Panc1 (cell line): ENCODE measurements around the gene ATP6V1D. TPM values are rescaled to one million over a fixed set of nuclear protein-coding genes. Genes with fewer than 3 reads are reported as not detected.

Source experiments
- ATAC-seq: fragments of 200-7000 bp; cut with Tn5 transposase; 2 replicates; pipeline ENCODE4 v1.9.1; 2020; ENCODE audit warnings: mild to moderate bottlenecking, moderate library complexity
- BruUV-seq: library from RNA; stranded (reverse); fragments of 400-500 nt; replicated peaks from 2 replicates; lab custom pipeline; 2021; lab: Mats Ljungman, UMichigan
- CTCF ChIA-PET: fragments of 300-600 bp; sonication (Branson Sonifier 250); formaldehyde crosslinking; loops from one replicate; lab custom pipeline; 2022; ENCODE audit warnings: antibody characterized with exemption; lab: Charles Lee
- POLR2A ChIA-PET: fragments of 300-600 bp; sonication (Branson Sonifier 250); formaldehyde crosslinking; loops from one replicate; lab custom pipeline; 2022; ENCODE audit warnings: antibody characterized with exemption; lab: Charles Lee
- DNase-seq: peaks from one replicate; pipeline ENCODE4 v3.0.0-alpha.2; 2010; ENCODE audit warnings: low read depth, low spot score
- H3K27ac ChIP-seq: 2 replicates; pipeline ENCODE4 v1.5.1; 2011; ENCODE audit warnings: mild to moderate bottlenecking, low read length, inconsistent platforms
- H3K27me3 ChIP-seq: fragments of 200-500 bp; sonication (Bioruptor generic); 2 replicates; pipeline ENCODE4 v1.6.0; 2014; ENCODE audit warnings: low read length, inconsistent platforms; ENCODE audit not compliant: control insufficient read depth, insufficient read depth
- H3K36me3 ChIP-seq: fragments of 200-500 bp; sonication (Bioruptor generic); 2 replicates; pipeline ENCODE4 v1.5.1; 2014; ENCODE audit warnings: inconsistent platforms, mild to moderate bottlenecking, low read length, moderate library complexity; ENCODE audit not compliant: control insufficient read depth, insufficient read depth
- H3K4me1 ChIP-seq: 2 replicates; pipeline ENCODE4 v1.5.1; 2011; ENCODE audit warnings: inconsistent platforms, mild to moderate bottlenecking, low read length, moderate library complexity; ENCODE audit not compliant: control insufficient read depth, insufficient read depth
- H3K4me3 ChIP-seq, 2 experiments: 2 replicates each; pipeline ENCODE4 v1.5.1; 2011 to 2012; ENCODE audit warnings: low read depth in 2 of 2, low read length in 2 of 2, mild to moderate bottlenecking in 2 of 2, inconsistent platforms in 1 of 2, moderate library complexity in 1 of 2
- H3K9me3 ChIP-seq: fragments of 200-500 bp; sonication (Bioruptor generic); 2 replicates; pipeline ENCODE4 v1.5.1; 2014; ENCODE audit warnings: low read depth, mild to moderate bottlenecking, inconsistent platforms, low read length, moderate library complexity; ENCODE audit not compliant: control insufficient read depth, insufficient read depth
- POLR2AphosphoS5 ChIP-seq: IDR thresholded peaks from 2 replicates; pipeline ENCODE4 v1.6.1; 2012; ENCODE audit warnings: mild to moderate bottlenecking, low read depth, low read length, moderate library complexity
- REST ChIP-seq, 2 experiments: IDR thresholded peaks; 2 replicates each; pipeline ENCODE4 v1.6.1; 2011 to 2012; ENCODE audit warnings: low read depth in 2 of 2, control low read depth in 1 of 2, low read length in 1 of 2, mild to moderate bottlenecking in 1 of 2, moderate library complexity in 1 of 2; ENCODE audit not compliant: insufficient read depth in 1 of 2
- SIN3A ChIP-seq: IDR thresholded peaks from 2 replicates; pipeline ENCODE4 v1.6.1; 2012; ENCODE audit warnings: low read depth, mild to moderate bottlenecking, low read length, moderate library complexity, borderline replicate concordance; ENCODE audit not compliant: insufficient read depth
- TCF7L2 ChIP-seq: IDR thresholded peaks from 2 replicates; pipeline ENCODE4 v1.6.1; 2011; ENCODE audit warnings: mild to moderate bottlenecking, low read depth, low read length, inconsistent platforms
- in situ Hi-C: cut with HindIII; loops from 2 replicates; pipeline ENCODE4 v1.10.0; 2016; ENCODE audit warnings: low sequenced_read_pairs, low pct_unique_long_range_greater_than_20kb
- intact Hi-C: fragments of 100-400 bp; cut with micrococcal nuclease; formaldehyde crosslinking; loops from one replicate; pipeline ENCODE4 v1.10.0; 2022; ENCODE audit not compliant: unreplicated experiment
- total RNA-seq: library from RNA; stranded (reverse); gene quantifications from one replicate; pipeline ENCODE4 v1.2.1, GENCODE V29; 2021; ENCODE audit not compliant: unreplicated experiment
- TF ChIP-seq, protein P1 (sequence below): fragments of 450-650 bp; IDR thresholded peaks from 2 replicates; pipeline ENCODE4 v1.5.1; 2017; ENCODE audit warnings: mild to moderate bottlenecking

The ATP6V1D gene
- total RNA-seq, 1 experiment from 2014 or later = 68.6 TPM

DNA sequence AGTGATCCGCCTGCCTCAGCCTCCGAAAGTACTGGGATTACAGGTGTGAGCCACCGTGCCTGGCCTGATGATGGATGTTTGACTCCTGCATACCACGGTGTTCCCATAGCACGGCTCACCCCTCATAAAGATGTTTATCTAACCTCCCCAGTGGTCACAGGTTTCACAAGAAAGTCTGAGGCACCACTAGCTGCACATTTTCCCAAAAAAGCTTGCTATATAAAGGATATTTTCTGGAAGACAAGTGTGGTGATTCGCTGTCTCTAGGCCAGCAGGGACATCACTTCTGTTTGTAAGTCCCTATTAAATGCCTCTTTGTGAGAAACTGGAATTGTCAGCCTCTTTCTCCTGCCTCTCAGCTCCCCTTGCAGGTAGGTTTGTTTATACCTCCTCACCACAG is 34.1 kb upstream of the ATP6V1D start:
- intact Hi-C loops (no loop called here), in situ Hi-C loops (no loop called here)
- no peaks in the 10 kb centered on the region for H3K9me3 ChIP-seq
- TF ChIP-seq REST (IDR thresholded peaks at IDR 0.05; ENCODE audit: insufficient read depth in 1 of 2, low read depth in 2 of 2, low read length in 1 of 2) = no peak
- no peak for TF ChIP-seq SIN3A
- no peak for TF ChIP-seq POLR2AphosphoS5
- TF ChIP-seq TCF7L2 = no peak
- TF ChIP-seq, protein P1, sequence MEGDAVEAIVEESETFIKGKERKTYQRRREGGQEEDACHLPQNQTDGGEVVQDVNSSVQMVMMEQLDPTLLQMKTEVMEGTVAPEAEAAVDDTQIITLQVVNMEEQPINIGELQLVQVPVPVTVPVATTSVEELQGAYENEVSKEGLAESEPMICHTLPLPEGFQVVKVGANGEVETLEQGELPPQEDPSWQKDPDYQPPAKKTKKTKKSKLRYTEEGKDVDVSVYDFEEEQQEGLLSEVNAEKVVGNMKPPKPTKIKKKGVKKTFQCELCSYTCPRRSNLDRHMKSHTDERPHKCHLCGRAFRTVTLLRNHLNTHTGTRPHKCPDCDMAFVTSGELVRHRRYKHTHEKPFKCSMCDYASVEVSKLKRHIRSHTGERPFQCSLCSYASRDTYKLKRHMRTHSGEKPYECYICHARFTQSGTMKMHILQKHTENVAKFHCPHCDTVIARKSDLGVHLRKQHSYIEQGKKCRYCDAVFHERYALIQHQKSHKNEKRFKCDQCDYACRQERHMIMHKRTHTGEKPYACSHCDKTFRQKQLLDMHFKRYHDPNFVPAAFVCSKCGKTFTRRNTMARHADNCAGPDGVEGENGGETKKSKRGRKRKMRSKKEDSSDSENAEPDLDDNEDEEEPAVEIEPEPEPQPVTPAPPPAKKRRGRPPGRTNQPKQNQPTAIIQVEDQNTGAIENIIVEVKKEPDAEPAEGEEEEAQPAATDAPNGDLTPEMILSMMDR = no peak
- CTCF ChIA-PET = no interaction called here
- no TSS peak for BruUV-seq
- POLR2A ChIA-PET = no interaction called here
- no peaks in the 10 kb centered on the region for H3K36me3 ChIP-seq
- DNase-seq = no peak
- H3K4me1 ChIP-seq = no peaks in the 10 kb centered on the region
- ATAC-seq = no peak
- H3K4me3 ChIP-seq = no peak overlapping the region
- no peak overlapping the region for H3K27ac ChIP-seq
- H3K27me3 ChIP-seq = no peaks in the 10 kb centered on the region

DNA sequence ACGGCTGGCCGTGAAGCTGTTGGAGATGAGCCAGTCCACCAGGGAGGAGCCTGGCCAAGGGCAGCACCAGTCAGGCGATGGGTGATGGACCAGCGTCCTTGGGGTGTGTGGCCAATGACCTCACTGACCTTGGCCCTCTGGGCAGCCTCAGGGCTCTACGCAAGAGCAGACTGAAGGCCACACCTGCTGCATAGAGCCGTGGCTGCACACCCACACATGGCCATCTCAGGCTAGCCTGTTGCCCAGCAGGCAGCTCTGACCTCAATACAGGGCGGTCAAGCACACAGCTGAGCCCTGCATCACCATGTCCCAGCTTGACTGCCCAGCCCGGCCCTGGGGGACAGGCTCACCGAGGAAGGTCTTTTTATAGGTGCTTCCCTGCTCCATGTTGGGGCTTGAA is 33.2 kb upstream of the ATP6V1D start:
- H3K36me3 ChIP-seq = no peaks in the 10 kb centered on the region
- in situ Hi-C loops (no loop called here), intact Hi-C loops (no loop called here)
- ATAC-seq = no peak
- H3K4me3 ChIP-seq = no peak overlapping the region
- H3K27ac ChIP-seq = no peak overlapping the region
- no peaks in the 10 kb centered on the region for H3K27me3 ChIP-seq
- CTCF ChIA-PET = no interaction called here
- no peak for DNase-seq
- POLR2A ChIA-PET = no interaction called here
- no peaks in the 10 kb centered on the region for H3K9me3 ChIP-seq
- TF ChIP-seq SIN3A (no peak), REST (IDR thresholded peaks at IDR 0.05; ENCODE audit: insufficient read depth in 1 of 2, low read depth in 2 of 2, low read length in 1 of 2) (no peak), TCF7L2 (no peak), POLR2AphosphoS5 (no peak)
- TF ChIP-seq, protein P1 = no peak
- H3K4me1 ChIP-seq = no peaks in the 10 kb centered on the region
- no TSS peak for BruUV-seq
